Endothelial cell of umbilical vein (primary cell): ENCODE measurements around the gene ETFA. TPM values are rescaled to one million over a fixed set of nuclear protein-coding genes. Genes with fewer than 3 reads are reported as not detected.

Experiments
- BruUV-seq: library from RNA; stranded (reverse); fragments of 400-500 nt; replicated peaks from 2 replicates; lab custom pipeline; 2021; lab: Mats Ljungman, UMichigan
- CTCF ChIA-PET: fragments of 300-600, 350-600 bp; sonication (Branson Sonifier 250); formaldehyde crosslinking; loops from one replicate; lab custom pipeline; 2021; ENCODE audit warnings: antibody characterized with exemption, inconsistent platforms; lab: Charles Lee
- POLR2A ChIA-PET: fragments of 300-600, 350-600 bp; sonication (Branson Sonifier 250); formaldehyde crosslinking; loops from one replicate; lab custom pipeline; 2021; ENCODE audit warnings: antibody characterized with exemption, inconsistent platforms; lab: Charles Lee
- DNase-seq: peaks from one replicate; pipeline ENCODE4 v3.0.0-alpha.2; 2011; ENCODE audit warnings: low read depth, low spot score
- FAIRE-seq: peaks from 2 replicates; lab custom pipeline; 2011; peaks lifted over from hg19 to GRCh38; lab: Jason Lieb, UNC
- H2AFZ ChIP-seq: 2 replicates; pipeline ENCODE4 v1.6.0; 2012; ENCODE audit warnings: low read depth, low read length, control low read depth, inconsistent platforms
- H3K27ac ChIP-seq: 2 replicates; pipeline ENCODE4 v1.5.1; 2011; ENCODE audit warnings: low read depth, mild to moderate bottlenecking, control low read depth, low read length, moderate library complexity; ENCODE audit not compliant: insufficient read depth
- H3K27me3 ChIP-seq, 2 experiments: 2 replicates each; pipeline versions ENCODE4 v1.6.0 to v1.6.1; 2011; ENCODE audit warnings: low read length in 2 of 2, mixed read lengths in 1 of 2; ENCODE audit not compliant: control insufficient read depth in 2 of 2, insufficient read depth in 2 of 2
- H3K36me3 ChIP-seq, 2 experiments: 2 replicates in 1 of 2; 3 replicates in 1 of 2; pipeline ENCODE4 v1.5.1; 2011; ENCODE audit warnings: low read length in 2 of 2, mild to moderate bottlenecking in 1 of 2, moderate library complexity in 1 of 2; ENCODE audit not compliant: control insufficient read depth in 2 of 2, insufficient read depth in 2 of 2; ENCODE audit errors: extremely low read depth in 1 of 2
- H3K4me1 ChIP-seq: 3 replicates; pipeline ENCODE4 v1.5.1; 2011; ENCODE audit warnings: mild to moderate bottlenecking, low read length; ENCODE audit not compliant: control insufficient read depth, insufficient read depth; ENCODE audit errors: extremely low read depth
- H3K4me2 ChIP-seq: 2 replicates; pipeline ENCODE4 v1.6.1; 2011; ENCODE audit warnings: low read length, control low read depth, mixed read lengths; ENCODE audit not compliant: insufficient read depth
- H3K4me3 ChIP-seq, 3 experiments: fragments of 200-600 bp in 1 of 3; sonication (generic), shearing (Covaris generic) in 1 of 3; replicated peaks in 1 of 3; 2 replicates each; pipeline ENCODE4 v1.5.1; 2011 to 2016; ENCODE audit warnings: control low read depth in 3 of 3, low read length in 3 of 3, mild to moderate bottlenecking in 2 of 3, inconsistent platforms in 1 of 3, low read depth in 1 of 3, moderate library complexity in 1 of 3; ENCODE audit not compliant: insufficient read depth in 1 of 3
- H3K79me2 ChIP-seq: 2 replicates; pipeline ENCODE4 v1.6.0; 2012; ENCODE audit warnings: low read length, inconsistent platforms; ENCODE audit not compliant: control insufficient read depth, insufficient read depth
- H3K9ac ChIP-seq: replicated peaks from 2 replicates; pipeline ENCODE3; 2011; ENCODE audit warnings: low read length, control low read depth; ENCODE audit not compliant: insufficient read depth; ENCODE audit errors: extremely low read depth
- H3K9me1 ChIP-seq: replicated peaks from 3 replicates; pipeline ENCODE4 v1.6.0; 2011; ENCODE audit warnings: mild to moderate bottlenecking, low read length; ENCODE audit not compliant: control insufficient read depth, insufficient read depth; ENCODE audit errors: extremely low read depth
- H3K9me3 ChIP-seq: replicated peaks from 2 replicates; pipeline ENCODE4 v1.5.1; 2012; ENCODE audit warnings: low read length, inconsistent platforms; ENCODE audit not compliant: control insufficient read depth, insufficient read depth
- H4K20me1 ChIP-seq: replicated peaks from 2 replicates; pipeline ENCODE3; 2011; ENCODE audit warnings: mild to moderate bottlenecking, low read length; ENCODE audit not compliant: control insufficient read depth, insufficient read depth; ENCODE audit errors: extremely low read depth
- CTCF ChIP-seq, 2 donors: IDR thresholded peaks; 1 replicate in 1 of 2; 2 replicates in 1 of 2; pipeline ENCODE4 v1.5.1; 2011; ENCODE audit warnings: low read length in 2 of 2, mild to moderate bottlenecking in 2 of 2, moderate library complexity in 2 of 2, control low read depth in 1 of 2, inconsistent platforms in 1 of 2, low read depth in 1 of 2; ENCODE audit not compliant: insufficient read depth in 1 of 2; ENCODE audit errors: extremely low read depth in 1 of 2
- EZH2 ChIP-seq: IDR thresholded peaks from 2 replicates; pipeline ENCODE4 v1.6.1; 2012; ENCODE audit warnings: borderline replicate concordance, low read depth, mild to moderate bottlenecking, moderate library complexity, low read length, inconsistent platforms; ENCODE audit not compliant: severe bottlenecking
- FOS ChIP-seq: IDR thresholded peaks from 2 replicates; pipeline ENCODE4 v1.6.1; 2011; ENCODE audit warnings: mild to moderate bottlenecking, low read length, moderate library complexity, borderline replicate concordance; ENCODE audit not compliant: insufficient read depth
- GATA2 ChIP-seq: IDR thresholded peaks from 2 replicates; pipeline ENCODE4 v1.7.0; 2011; ENCODE audit warnings: low read depth, mild to moderate bottlenecking, moderate library complexity, mixed read lengths, low read length; ENCODE audit not compliant: insufficient read length, insufficient read depth
- JUN ChIP-seq: IDR thresholded peaks from 2 replicates; pipeline ENCODE4 v1.6.1; 2011; ENCODE audit warnings: borderline replicate concordance, low read depth; ENCODE audit not compliant: insufficient read length, insufficient read depth
- MAX ChIP-seq: IDR thresholded peaks from 2 replicates; pipeline ENCODE4 v1.6.1; 2011; ENCODE audit not compliant: insufficient read depth, insufficient read length
- MYC ChIP-seq: IDR thresholded peaks from one replicate; pipeline ENCODE4 v1.6.1; 2011; ENCODE audit warnings: mild to moderate bottlenecking, low read depth, low read length
- POLR2A ChIP-seq: IDR thresholded peaks from 2 replicates; pipeline ENCODE4 v1.6.1; 2012; ENCODE audit warnings: low read depth, mild to moderate bottlenecking, control low read depth, low read length
- POLR2AphosphoS5 ChIP-seq: IDR thresholded peaks from 2 replicates; pipeline ENCODE4 v1.6.1; 2012; ENCODE audit warnings: low read depth, mild to moderate bottlenecking, control low read depth, low read length, moderate library complexity; ENCODE audit not compliant: insufficient read depth
- dilution Hi-C: fragments of 300-500 bp; cut with MboI; formaldehyde crosslinking; loops from one replicate; pipeline ENCODE4 v1.15.0; 2019; ENCODE audit warnings: low sequenced_read_pairs; ENCODE audit not compliant: extremely low pct_ligation_motif_present
- intact Hi-C: fragments of 100-400 bp; cut with micrococcal nuclease; formaldehyde crosslinking; loops from one replicate; pipeline ENCODE4 v1.10.0; 2022
- polyA plus RNA-seq, 4 experiments: library from polyadenylated mRNA; depleted of rRNA in 3 of 4; stranded (reverse) in 3 of 4; unstranded in 1 of 4; fragments of >200 nt; gene quantifications; 2 replicates each; pipeline versions ENCODE4 v1.2.1 to v1.2.3, GENCODE V29; 2011 to 2012; ENCODE audit warnings: missing spikeins in 1 of 4
- total RNA-seq: library from RNA; stranded (reverse); gene quantifications from 2 replicates; pipeline ENCODE4 v1.2.3, GENCODE V29; 2021

The ETFA gene
- total and polyA plus RNA-seq, 2 donors (not counting 3 experiments of a cell fraction or from before 2014, with no cell fraction given), result 102 to 116 TPM

GRCh38 chr15:76233921-76234320 lies 77.3 kb downstream of the ETFA start:
- H2AFZ ChIP-seq, result no peak overlapping the region
- POLR2A ChIA-PET, result no interaction called here
- dilution Hi-C loops, result no loop called here
- H3K36me3 ChIP-seq, result peaks cover 0 to 4% of the 10 kb centered on the region in 2 experiments
- H3K79me2 ChIP-seq, result no peaks in the 10 kb centered on the region
- no TSS peak for BruUV-seq
- TF ChIP-seq MYC, result no peak
- no peak for TF ChIP-seq CTCF (IDR thresholded peaks at IDR 0.05; ENCODE audit: extremely low read depth in 1 of 2, insufficient read depth in 1 of 2, low read depth in 1 of 2, low read length in 2 of 2)
- no peak for TF ChIP-seq FOS
- TF ChIP-seq JUN, result no peak
- TF ChIP-seq EZH2, result no peak
- H3K9ac ChIP-seq, result no peak overlapping the region
- CTCF ChIA-PET, result interaction anchor here (0.9 to 5.9 kb wide), 4 partner anchors 28 to 634 kb away, joined by 3 to 65 read pairs (median 12); no protein-coding TSS in a partner anchor
- H3K27me3 ChIP-seq, result no peaks in the 10 kb centered on the region
- H3K4me3 ChIP-seq, result no peak overlapping the region
- H3K9me3 ChIP-seq, result no peaks in the 10 kb centered on the region
- no peak overlapping the region for H3K27ac ChIP-seq
- no peak for FAIRE-seq
- H3K4me2 ChIP-seq, result no peak overlapping the region
- no peaks in the 10 kb centered on the region for H4K20me1 ChIP-seq
- H3K9me1 ChIP-seq, result no peaks in the 10 kb centered on the region
- intact Hi-C loops, result loop anchor here (2.0 to 10.0 kb wide), 2 partner anchors 51 to 607 kb away; no protein-coding TSS in a partner anchor
- H3K4me1 ChIP-seq, result no peaks in the 10 kb centered on the region
- DNase-seq, result no peak

GRCh38 chr15:76229266-76229665 lies 82.0 kb downstream of the ETFA start:
- no peaks in the 10 kb centered on the region for H4K20me1 ChIP-seq
- H3K27ac ChIP-seq, result no peak overlapping the region
- no peak overlapping the region for H3K4me3 ChIP-seq
- dilution Hi-C loops (no loop called here), intact Hi-C loops (no loop called here)
- DNase-seq (no peak), FAIRE-seq (no peak)
- TF ChIP-seq GATA2 (no peak), MYC (no peak), CTCF (IDR thresholded peaks at IDR 0.05; ENCODE audit: extremely low read depth in 1 of 2, insufficient read depth in 1 of 2, low read depth in 1 of 2, low read length in 2 of 2) (no peak), MAX (no peak), POLR2AphosphoS5 (no peak), JUN (no peak), EZH2 (no peak), POLR2A (no peak), FOS (no peak)
- no peaks in the 10 kb centered on the region for H3K4me1 ChIP-seq
- H3K9ac ChIP-seq, result no peak overlapping the region
- H3K9me1 ChIP-seq, result no peaks in the 10 kb centered on the region
- CTCF ChIA-PET, result interaction anchor here (0.8 to 1.2 kb wide), 4 partner anchors 10 to 56 kb away, joined by 3 to 4 read pairs (median 3); no protein-coding TSS in a partner anchor
- BruUV-seq, result no TSS peak
- no peaks in the 10 kb centered on the region for H3K9me3 ChIP-seq
- H2AFZ ChIP-seq, result no peak overlapping the region
- H3K4me2 ChIP-seq, result no peak overlapping the region
- H3K79me2 ChIP-seq, result no peaks in the 10 kb centered on the region
- peaks cover 2 to 10% of the 10 kb centered on the region in 2 experiments for H3K36me3 ChIP-seq
- H3K27me3 ChIP-seq, result no peaks in the 10 kb centered on the region
- POLR2A ChIA-PET, result no interaction called here
